Activated T-cell treated with anti-CD3 and anti-CD28 coated beads for 24 hours (primary cell): ENCODE results near the gene KPRP.

Experiments used
- DNase-seq: peaks from one replicate; pipeline ENCODE4 v3.0.0-alpha.2; 2020; ENCODE audit warnings: low read depth

The KPRP gene

GRCh38 chr1:152776361-152776760, 18.5 kb downstream of the KPRP start:
- DNase-seq, result no peak

- no peak for DNase-seq
Observed at GRCh38 chr1:152777510-152778137, 19.8 kb downstream of the KPRP start.

GRCh38 chr1:152783095-152783494, 25.3 kb downstream of the KPRP start:
- no peak for DNase-seq

- no peak for DNase-seq
Observed at GRCh38 chr1:152786077-152786476, 28.3 kb downstream of the KPRP start, which contains the start of gene LCE1E. Gene LCE1E, plus strand, starts transcription at chr1:152786257. Its CDS starts 1,043 bp downstream, at chr1:152787300.

GRCh38 chr1:152795686-152796085, 37.9 kb downstream of the KPRP start:
- no peak for DNase-seq

- DNase-seq, result no peak
Observed at GRCh38 chr1:152796421-152796820, 38.6 kb downstream of the KPRP start, which contains the start of gene LCE1D. Gene LCE1D, plus strand, starts transcription at chr1:152796721. Its CDS starts 1,074 bp downstream, at chr1:152797795.

GRCh38 chr1:152801333-152801732, 43.5 kb downstream of the KPRP start:
- DNase-seq, result no peak

GRCh38 chr1:152806576-152806975, 48.8 kb downstream of the KPRP start, which contains the start of gene LCE1C:
Gene LCE1C, minus strand, starts transcription at chr1:152806651. Its CDS starts 1,173 bp downstream, at chr1:152805478.
- no peak for DNase-seq

GRCh38 chr1:152811050-152811449, 53.2 kb downstream of the KPRP start:
- no peak for DNase-seq
